Stimulated activated CD4-positive, alpha-beta T cell treated with anti-CD3 and anti-CD28 coated beads, Interleukin-4, amount 100 ng/mL, for 1 hour (primary cell): Measurements from ENCODE around the gene SOX9.
"Not testable (repeated sequence)": the region's sequence is repeated elsewhere in the genome, so short reads cannot be mapped to it uniquely, and the experiment has no call there.

ENCODE experiments used
- DNase-seq: peaks from one replicate; pipeline ENCODE4 v3.0.0-alpha.2; 2020

The SOX9 gene

DNA sequence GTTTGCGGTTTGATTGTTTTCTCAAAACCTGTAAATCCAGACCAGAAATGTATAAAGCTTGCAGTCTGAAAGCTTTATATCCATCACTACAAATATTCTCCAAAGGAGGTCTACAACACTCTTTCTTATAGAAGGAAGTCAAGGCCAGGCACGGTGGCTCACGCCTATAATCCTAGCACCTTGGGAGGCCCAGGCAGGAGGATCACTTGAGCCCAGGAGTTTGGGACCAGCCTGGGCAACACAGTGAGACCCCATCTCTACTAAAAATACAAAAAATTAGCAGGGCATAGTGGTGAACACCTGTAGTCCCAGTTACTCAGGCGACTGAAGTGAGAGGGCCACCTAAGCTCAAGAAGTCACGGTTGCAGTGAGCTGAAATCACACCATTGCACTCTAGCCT lies 8.9 kb upstream of the SOX9 start:
- not testable (repeated sequence) for DNase-seq

GRCh38 chr17:72113751-72114150 lies 7.1 kb upstream of the SOX9 start:
- no peak for DNase-seq

GRCh38 chr17:72115781-72116525 lies 4.9 kb upstream of the SOX9 start:
- no peak for DNase-seq

DNA sequence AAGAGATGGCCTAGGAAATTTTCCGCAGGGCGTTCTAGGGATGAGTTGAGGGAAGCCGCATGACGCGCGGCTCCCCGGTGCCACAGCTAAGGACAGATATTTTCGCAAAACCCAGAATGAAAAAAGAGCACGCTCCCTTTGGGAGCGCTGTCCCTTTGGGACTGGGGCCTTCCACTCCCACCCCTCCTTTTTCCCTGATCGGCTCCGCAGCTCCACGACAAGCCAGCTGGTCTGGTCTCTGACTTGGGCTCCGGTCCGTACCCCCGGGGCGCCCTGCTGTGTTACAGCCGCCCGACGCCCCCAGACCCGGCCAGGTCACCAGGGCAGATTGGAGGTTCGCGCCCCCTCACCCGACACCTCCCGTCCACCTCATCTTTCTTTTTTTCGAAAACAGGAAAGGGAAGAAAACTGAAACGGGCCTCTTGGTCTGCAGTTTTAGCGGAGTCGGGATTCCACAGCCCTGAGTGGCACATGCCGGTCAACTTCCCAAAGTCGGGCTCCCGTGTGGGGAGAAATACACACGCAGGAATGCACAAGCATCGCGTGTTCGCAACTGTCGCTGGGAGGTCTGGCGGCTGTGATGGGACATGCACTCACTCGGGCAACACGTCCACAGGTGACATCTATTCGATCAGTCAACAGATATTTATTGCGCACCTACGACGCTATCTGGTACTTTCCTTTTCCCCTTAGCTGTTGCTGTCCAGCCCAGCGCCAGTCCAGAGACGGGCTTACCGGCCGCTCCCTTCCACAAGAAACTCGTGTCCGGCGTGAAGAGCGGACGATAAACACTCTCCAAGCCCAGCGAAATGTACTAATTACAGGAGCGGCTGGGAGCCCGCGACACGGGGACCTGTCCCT lies 3.9 kb upstream of the SOX9 start:
- no peak for DNase-seq

DNA sequence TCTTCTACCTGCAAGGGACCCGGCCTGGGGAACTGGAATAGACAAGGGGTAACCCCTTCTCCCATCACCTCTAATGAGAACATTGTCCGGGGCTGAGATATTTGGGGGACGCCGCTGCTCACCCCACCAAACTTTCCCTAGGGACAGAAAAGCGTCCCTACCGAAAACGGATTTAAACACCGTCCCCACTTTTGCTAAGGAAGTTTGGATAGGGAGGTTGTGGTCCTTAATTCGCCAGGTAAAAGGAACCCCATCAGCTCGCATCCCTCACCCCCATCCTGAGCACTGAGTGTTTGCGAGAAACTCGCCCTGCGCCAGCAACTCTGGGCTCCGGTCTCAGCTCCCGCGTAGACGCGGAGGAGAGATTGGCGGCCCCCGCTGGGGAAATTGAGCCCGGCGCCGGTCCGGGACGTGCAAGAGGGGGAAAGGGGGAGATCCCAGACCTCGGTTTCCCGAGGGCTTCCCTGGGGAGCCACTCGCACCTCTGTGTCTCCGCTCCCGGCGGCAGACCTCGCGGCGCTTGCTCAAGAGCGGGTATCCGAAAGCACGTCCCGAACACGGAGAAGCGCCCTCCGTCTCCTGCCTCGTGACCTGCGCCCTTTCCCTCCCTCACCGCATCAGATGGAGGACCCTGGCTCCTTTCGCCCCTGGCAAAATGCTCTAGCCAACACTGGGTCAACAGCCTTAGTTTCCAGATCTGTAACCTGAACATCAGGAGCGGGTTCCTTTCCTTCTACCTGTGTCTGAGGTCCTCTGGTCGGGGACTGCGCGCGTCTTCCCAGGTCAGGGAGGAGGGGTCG lies 3.1 kb upstream of the SOX9 start:
- no peak for DNase-seq

DNA sequence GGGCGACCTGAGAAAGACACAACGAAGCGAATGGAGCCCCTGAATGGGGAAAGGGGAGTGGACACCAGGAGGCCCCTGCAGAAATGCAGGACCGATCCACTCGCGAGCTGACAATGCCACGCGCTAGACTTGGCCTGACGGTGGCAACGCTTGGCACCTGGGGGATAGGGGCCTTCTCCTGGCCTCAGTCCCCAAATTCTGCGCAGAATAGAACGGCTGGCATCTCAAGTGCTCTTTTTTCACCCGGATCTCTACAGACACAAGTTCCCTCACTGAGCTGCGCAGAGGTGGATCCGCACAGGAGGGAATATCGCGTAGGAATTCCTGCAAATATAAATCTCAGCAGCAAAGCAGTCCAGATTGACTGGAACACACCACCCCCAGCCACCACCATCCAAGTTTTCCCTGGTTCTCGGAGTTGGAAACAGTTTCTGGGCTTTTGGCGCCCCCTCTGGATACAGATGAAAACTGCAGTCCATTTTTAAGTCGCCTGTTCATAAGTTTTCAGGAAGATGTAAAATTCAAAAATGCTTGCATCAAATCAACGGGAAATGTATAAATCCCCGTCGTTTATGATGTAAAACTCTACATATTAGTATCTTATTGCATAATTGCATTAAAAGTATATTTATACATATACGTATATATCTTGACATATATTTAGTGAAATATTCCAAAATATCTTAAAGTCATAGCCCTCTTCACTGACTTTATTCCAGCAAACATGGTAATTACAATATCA lies 2.3 kb upstream of the SOX9 start:
- DNase-seq = no peak

GRCh38 chr17:72119077-72119872 lies 1.5 kb upstream of the SOX9 start:
- DNase-seq = no peak

DNA sequence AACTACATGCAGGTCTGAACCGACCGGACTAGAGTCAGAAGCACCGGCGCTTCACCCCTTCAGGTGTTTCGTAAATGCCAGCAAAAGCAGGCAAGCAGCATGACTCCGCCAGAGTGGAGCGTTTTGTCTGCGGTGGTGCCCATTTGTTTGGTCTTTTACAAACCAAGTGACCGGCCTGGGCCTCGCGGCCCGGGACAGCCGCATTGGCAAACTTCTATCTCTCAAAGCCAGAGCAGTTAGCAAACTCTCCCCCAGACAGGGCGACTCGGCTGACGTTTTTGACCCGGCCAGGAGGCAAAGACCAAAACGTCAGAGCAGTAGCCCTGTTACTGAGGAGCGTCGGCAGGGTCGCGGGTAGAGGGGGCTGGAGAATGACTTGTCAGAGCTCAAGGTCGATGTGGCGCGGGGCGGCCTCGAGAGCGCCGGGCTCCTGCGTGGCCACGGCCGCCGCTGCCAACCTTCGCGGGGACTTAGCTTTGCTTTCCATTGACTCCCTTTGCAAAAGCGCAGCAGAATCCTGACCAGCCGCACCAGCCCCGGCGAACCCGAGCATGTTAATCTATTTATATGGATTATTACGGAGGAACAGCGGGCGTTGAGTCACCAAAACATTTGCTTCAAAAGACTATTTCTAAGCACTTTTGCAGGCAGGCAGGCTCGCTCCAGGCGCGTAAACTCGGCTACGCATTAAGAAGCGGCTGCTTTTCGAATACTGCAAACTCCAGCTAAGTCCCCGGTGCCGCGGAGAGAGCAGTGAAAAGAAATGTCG lies 763 bp upstream of the SOX9 start:
- no peak for DNase-seq

GRCh38 chr17:72121164-72122009 lies 567 bp downstream of the SOX9 start:
- DNase-seq = no peak

DNA sequence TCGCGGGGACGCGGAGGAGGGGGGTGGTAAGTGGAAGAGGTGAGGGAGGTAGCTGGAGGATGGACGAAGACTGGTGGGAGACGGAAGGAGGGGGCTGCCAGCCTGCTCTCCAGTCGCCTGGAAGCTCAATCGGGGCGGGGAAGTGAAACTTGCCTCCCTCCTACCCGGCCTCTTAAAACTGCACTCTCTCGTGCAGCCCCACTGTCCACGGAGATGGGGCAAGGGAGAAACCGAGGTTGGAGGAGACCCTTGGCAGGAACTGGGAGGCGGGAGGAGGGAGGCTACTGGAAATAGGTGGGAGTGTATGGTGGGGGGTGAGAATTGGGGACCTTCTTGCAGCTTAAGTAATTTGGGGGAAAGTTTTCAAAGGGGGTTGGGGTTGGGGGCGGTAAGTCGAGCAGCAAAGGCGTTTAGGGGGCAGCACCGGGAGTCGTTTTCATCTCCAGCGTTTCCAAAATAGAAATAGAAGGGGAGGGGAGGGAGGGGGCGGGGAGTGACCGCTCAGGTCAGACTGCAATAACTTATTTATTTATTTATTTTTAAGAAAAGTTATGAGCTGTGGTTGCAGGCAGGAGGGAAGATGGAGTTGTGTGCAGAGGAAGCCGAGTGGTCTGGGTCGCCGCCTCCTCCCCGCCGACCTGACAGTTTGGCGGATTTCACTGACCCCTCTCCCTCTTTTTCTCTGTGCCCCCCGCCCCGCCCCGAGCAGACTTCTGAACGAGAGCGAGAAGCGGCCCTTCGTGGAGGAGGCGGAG lies 1.4 kb downstream of the SOX9 start:
- DNase-seq = no peak

DNA sequence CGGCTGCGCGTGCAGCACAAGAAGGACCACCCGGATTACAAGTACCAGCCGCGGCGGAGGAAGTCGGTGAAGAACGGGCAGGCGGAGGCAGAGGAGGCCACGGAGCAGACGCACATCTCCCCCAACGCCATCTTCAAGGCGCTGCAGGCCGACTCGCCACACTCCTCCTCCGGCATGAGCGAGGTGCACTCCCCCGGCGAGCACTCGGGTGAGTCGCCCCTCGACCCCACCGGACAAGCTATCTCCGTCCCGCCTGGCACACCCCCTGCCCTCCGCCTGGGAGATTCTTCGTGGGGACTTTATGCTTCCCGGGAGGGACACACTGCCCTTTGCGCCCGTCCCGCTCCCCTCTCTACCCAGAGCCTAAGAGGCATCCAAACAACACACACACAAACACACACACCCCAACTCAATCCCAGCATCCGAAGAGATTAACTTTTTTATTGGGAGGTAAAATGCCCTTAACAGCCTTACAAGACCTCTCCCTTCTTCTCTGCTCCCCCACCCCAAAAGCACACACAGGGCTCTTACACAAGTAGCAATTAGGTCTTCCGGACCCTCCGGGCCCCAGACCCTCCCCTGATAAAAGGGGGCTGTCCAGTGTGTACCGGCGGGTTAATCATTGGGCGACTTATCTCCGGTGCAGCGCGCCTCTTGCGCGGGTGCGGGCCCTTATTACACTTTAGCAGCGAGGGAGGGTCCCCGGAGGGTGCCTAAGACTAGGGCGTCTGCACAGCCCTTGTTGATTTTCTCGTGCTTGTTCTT lies 2.1 kb downstream of the SOX9 start:
- no peak for DNase-seq

GRCh38 chr17:72123530-72124437 lies 3.0 kb downstream of the SOX9 start:
- no peak for DNase-seq

GRCh38 chr17:72124438-72124775 lies 3.6 kb downstream of the SOX9 start:
- no peak for DNase-seq

- DNase-seq = no peak
These were observed 4.4 kb downstream of the SOX9 start for GRCh38 chr17:72125226-72125651.

DNA sequence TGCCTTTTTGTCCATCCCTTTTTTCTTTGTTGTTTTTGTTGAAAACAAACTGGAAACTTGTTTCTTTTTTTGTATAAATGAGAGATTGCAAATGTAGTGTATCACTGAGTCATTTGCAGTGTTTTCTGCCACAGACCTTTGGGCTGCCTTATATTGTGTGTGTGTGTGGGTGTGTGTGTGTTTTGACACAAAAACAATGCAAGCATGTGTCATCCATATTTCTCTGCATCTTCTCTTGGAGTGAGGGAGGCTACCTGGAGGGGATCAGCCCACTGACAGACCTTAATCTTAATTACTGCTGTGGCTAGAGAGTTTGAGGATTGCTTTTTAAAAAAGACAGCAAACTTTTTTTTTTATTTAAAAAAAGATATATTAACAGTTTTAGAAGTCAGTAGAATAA lies 4.9 kb downstream of the SOX9 start:
- no peak for DNase-seq

- DNase-seq = no peak
These were observed 6.0 kb downstream of the SOX9 start for GRCh38 chr17:72126575-72127486.
